22Rv1 (cell line): ENCODE data around the gene HECW1.

Source experiments
- H3K27ac ChIP-seq: fragments of 450-650 bp; 2 replicates; pipeline ENCODE4 v1.5.1; 2017
- CTCF ChIP-seq: fragments of 450-650 bp; IDR thresholded peaks from 2 replicates; pipeline ENCODE4 v1.5.1; 2017; ENCODE audit warnings: mild to moderate bottlenecking
- ZFX ChIP-seq: fragments of 450-650 bp; IDR thresholded peaks from 2 replicates; pipeline ENCODE4 v1.6.1; 2017; ENCODE audit warnings: antibody characterized with exemption, borderline replicate concordance

Gene HECW1

GRCh38 chr7:43511769-43512515 is 399.5 kb downstream of the HECW1 start:
- H3K27ac ChIP-seq, result no peak overlapping the region
- TF ChIP-seq ZFX (no peak), CTCF (no peak)

- TF ChIP-seq CTCF, result no peak
- no peak for TF ChIP-seq ZFX
Observed at GRCh38 chr7:43513251-43513650, 400.8 kb downstream of the HECW1 start.

GRCh38 chr7:43516581-43517342 is 404.3 kb downstream of the HECW1 start:
- no peak for TF ChIP-seq ZFX
- TF ChIP-seq CTCF, result no peak
- H3K27ac ChIP-seq, result no peak overlapping the region

More at GRCh38 chr7:43513251-43513650, 400.8 kb downstream of the HECW1 start:
- H3K27ac ChIP-seq, result no peak overlapping the region

GRCh38 chr7:43517464-43517863 is 405.0 kb downstream of the HECW1 start:
- no peak for TF ChIP-seq ZFX
- no peak for TF ChIP-seq CTCF
- H3K27ac ChIP-seq, result no peak overlapping the region

- H3K27ac ChIP-seq, result no peak overlapping the region
- TF ChIP-seq ZFX (no peak), CTCF (no peak)
Observed at GRCh38 chr7:43520201-43520600, 407.8 kb downstream of the HECW1 start.

GRCh38 chr7:43522406-43523156 is 410.1 kb downstream of the HECW1 start:
- no peak overlapping the region for H3K27ac ChIP-seq
- TF ChIP-seq CTCF, result no peak
- no peak for TF ChIP-seq ZFX
